WTC11 (cell line): ENCODE results near the gene NTRK3.

Experiments used
- ATF1 ChIP-seq: sonication (generic); formaldehyde crosslinking; IDR thresholded peaks from 2 replicates; pipeline ENCODE4 v1.8.1; 2023; ENCODE audit warnings: mild to moderate bottlenecking, moderate library complexity, missing genetic modification reagents
- CBFB ChIP-seq: sonication (generic); formaldehyde crosslinking; IDR thresholded peaks from 2 replicates; pipeline ENCODE4 v1.8.1; 2022; ENCODE audit warnings: mild to moderate bottlenecking, low read depth, missing genetic modification reagents
- CTCF ChIP-seq: fragments of 200-600 bp; IDR thresholded peaks from 2 replicates; pipeline ENCODE4 v1.8.0; 2022; ENCODE audit warnings: antibody characterized with exemption
- E2F1 ChIP-seq: sonication (generic); formaldehyde crosslinking; IDR thresholded peaks from 2 replicates; pipeline ENCODE4 v1.8.0; 2022; ENCODE audit warnings: mild to moderate bottlenecking, missing genetic modification reagents
- NFYB ChIP-seq: sonication (generic); formaldehyde crosslinking; conservative IDR thresholded peaks from 2 replicates; pipeline ENCODE4 v1.8.0; 2022; ENCODE audit warnings: low read depth, missing genetic modification reagents
- NR1H2 ChIP-seq: sonication (generic); formaldehyde crosslinking; IDR thresholded peaks from 2 replicates; pipeline ENCODE4 v1.9.0; 2021; ENCODE audit warnings: mild to moderate bottlenecking, moderate library complexity, missing genetic modification reagents
- PREB ChIP-seq: sonication (generic); formaldehyde crosslinking; IDR thresholded peaks from 2 replicates; pipeline ENCODE4 v1.8.1; 2022; ENCODE audit warnings: mild to moderate bottlenecking, missing genetic modification reagents, moderate library complexity, borderline replicate concordance
- SP1 ChIP-seq: sonication (generic); formaldehyde crosslinking; conservative IDR thresholded peaks from 2 replicates; pipeline ENCODE4 v1.8.1; 2022; ENCODE audit warnings: missing genetic modification reagents
- ZNF281 ChIP-seq: sonication (generic); formaldehyde crosslinking; IDR thresholded peaks from 2 replicates; pipeline ENCODE4 v1.8.0; 2023; ENCODE audit warnings: mild to moderate bottlenecking, missing genetic modification reagents
- ZNF396 ChIP-seq: fragments of 250-450 bp; sonication (Bioruptor Pico); IDR thresholded peaks from 2 replicates; pipeline ENCODE4 v1.8.0; 2021; ENCODE audit warnings: mild to moderate bottlenecking, moderate library complexity, borderline replicate concordance
- TF ChIP-seq, protein P1 (sequence below): fragments of 250-450 bp; sonication (Bioruptor Pico); IDR thresholded peaks from 2 replicates; pipeline ENCODE4 v1.9.0; 2021; ENCODE audit warnings: mild to moderate bottlenecking

GRCh38 chr15:87871258-87871681, 385.3 kb downstream of the NTRK3 start:
- no peak for TF ChIP-seq CBFB (CRISPR knock-in tag)
- no peak for TF ChIP-seq ATF1 (CRISPR knock-in tag)
- TF ChIP-seq SP1 (CRISPR knock-in tag) = no peak
- TF ChIP-seq NR1H2 = no peak
- TF ChIP-seq, protein P1, sequence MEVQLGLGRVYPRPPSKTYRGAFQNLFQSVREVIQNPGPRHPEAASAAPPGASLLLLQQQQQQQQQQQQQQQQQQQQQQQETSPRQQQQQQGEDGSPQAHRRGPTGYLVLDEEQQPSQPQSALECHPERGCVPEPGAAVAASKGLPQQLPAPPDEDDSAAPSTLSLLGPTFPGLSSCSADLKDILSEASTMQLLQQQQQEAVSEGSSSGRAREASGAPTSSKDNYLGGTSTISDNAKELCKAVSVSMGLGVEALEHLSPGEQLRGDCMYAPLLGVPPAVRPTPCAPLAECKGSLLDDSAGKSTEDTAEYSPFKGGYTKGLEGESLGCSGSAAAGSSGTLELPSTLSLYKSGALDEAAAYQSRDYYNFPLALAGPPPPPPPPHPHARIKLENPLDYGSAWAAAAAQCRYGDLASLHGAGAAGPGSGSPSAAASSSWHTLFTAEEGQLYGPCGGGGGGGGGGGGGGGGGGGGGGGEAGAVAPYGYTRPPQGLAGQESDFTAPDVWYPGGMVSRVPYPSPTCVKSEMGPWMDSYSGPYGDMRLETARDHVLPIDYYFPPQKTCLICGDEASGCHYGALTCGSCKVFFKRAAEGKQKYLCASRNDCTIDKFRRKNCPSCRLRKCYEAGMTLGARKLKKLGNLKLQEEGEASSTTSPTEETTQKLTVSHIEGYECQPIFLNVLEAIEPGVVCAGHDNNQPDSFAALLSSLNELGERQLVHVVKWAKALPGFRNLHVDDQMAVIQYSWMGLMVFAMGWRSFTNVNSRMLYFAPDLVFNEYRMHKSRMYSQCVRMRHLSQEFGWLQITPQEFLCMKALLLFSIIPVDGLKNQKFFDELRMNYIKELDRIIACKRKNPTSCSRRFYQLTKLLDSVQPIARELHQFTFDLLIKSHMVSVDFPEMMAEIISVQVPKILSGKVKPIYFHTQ = no peak
- TF ChIP-seq NFYB = no peak
- no peak for TF ChIP-seq PREB (CRISPR knock-in tag)
- no peak for TF ChIP-seq E2F1
- TF ChIP-seq ZNF281 (CRISPR knock-in tag) = no peak
- no peak for TF ChIP-seq CTCF
- no peak for TF ChIP-seq ZNF396
